MM.1S (cell line): ENCODE measurements around the gene ADD1.

Experiments used
- CTCF ChIP-seq: fragments of 300-600 bp; sonication (generic); IDR thresholded peaks from 2 replicates; pipeline ENCODE4 v1.5.1; 2016; ENCODE audit warnings: antibody characterized with exemption, low read length, mixed read lengths
- EZH2 ChIP-seq: fragments of 300-600 bp; sonication (generic); optimal IDR thresholded peaks from 2 replicates; pipeline ENCODE3; 2017; ENCODE audit warnings: low read depth, mild to moderate bottlenecking, antibody characterized with exemption, low read length, mixed read lengths

GRCh38 chr4:2947926-2948325 lies 104.3 kb downstream of the ADD1 start:
- TF ChIP-seq EZH2 (no peak), CTCF (no peak)
